HEK293 (cell line): ENCODE data around the gene COL5A1.

ENCODE experiments used
- CTCF ChIA-PET: fragments of 350-600 bp; formaldehyde crosslinking; extraction: SDS; loops from one replicate; lab custom pipeline; 2021; ENCODE audit warnings: antibody characterized with exemption; lab: Yijun Ruan, JAX
- POLR2A ChIA-PET: fragments of 300-600 bp; formaldehyde crosslinking; extraction: SDS; loops from one replicate; lab custom pipeline; 2020; ENCODE audit warnings: antibody characterized with exemption, inconsistent platforms; lab: Yijun Ruan, JAX
- H3K27ac ChIP-seq: fragments of 200-500 bp; sonication (Bioruptor generic); 2 replicates; pipeline ENCODE4 v1.5.1; 2014; ENCODE audit warnings: low read depth, low read length, control low read depth, inconsistent platforms; ENCODE audit errors: extremely low read depth
- H3K36me3 ChIP-seq, 2 experiments: fragments of 200-500 bp in 1 of 2; sonication (Bioruptor generic) in 1 of 2; 1 replicate in 1 of 2; 2 replicates in 1 of 2; pipeline ENCODE4 v1.5.1; 2014 to 2017; ENCODE audit warnings: inconsistent platforms in 2 of 2, low read length in 2 of 2; ENCODE audit not compliant: control insufficient read depth in 2 of 2, insufficient read depth in 1 of 2
- H3K4me1 ChIP-seq: fragments of 200-500 bp; sonication (Bioruptor generic); 2 replicates; pipeline ENCODE4 v1.5.1; 2014; ENCODE audit warnings: mild to moderate bottlenecking, low read length, inconsistent platforms; ENCODE audit not compliant: control insufficient read depth, insufficient read depth
- H3K4me3 ChIP-seq: 2 replicates; pipeline ENCODE4 v1.5.1; 2011; ENCODE audit warnings: low read depth, mild to moderate bottlenecking, control low read depth, low read length, moderate library complexity
- H3K9me3 ChIP-seq: fragments of 200-500 bp; sonication (Bioruptor generic); 2 replicates; pipeline ENCODE4 v1.5.1; 2014; ENCODE audit warnings: low read depth, low read length, inconsistent platforms; ENCODE audit not compliant: control insufficient read depth, insufficient read depth
- EGR2 ChIP-seq: fragments of 450-650 bp; formaldehyde crosslinking; IDR thresholded peaks from 2 replicates; pipeline ENCODE4 v1.5.1; 2016; ENCODE audit warnings: low read depth, missing biosample characterization, missing genetic modification characterization
- FEZF1 ChIP-seq: fragments of 450-650 bp; formaldehyde crosslinking; IDR thresholded peaks from 2 replicates; pipeline ENCODE4 v1.5.1; 2016; ENCODE audit warnings: missing biosample characterization, missing genetic modification characterization
- GFI1B ChIP-seq: fragments of 450-650 bp; formaldehyde crosslinking; IDR thresholded peaks from 2 replicates; pipeline ENCODE4 v1.5.1; 2016; ENCODE audit warnings: missing biosample characterization, missing genetic modification characterization
- HOXA7 ChIP-seq: sonication (generic); formaldehyde crosslinking; IDR thresholded peaks from 2 replicates; pipeline ENCODE4 v1.8.1; 2022; ENCODE audit warnings: missing genetic modification reagents, borderline replicate concordance
- HOXC10 ChIP-seq: sonication (generic); formaldehyde crosslinking; IDR thresholded peaks from 2 replicates; pipeline ENCODE4 v1.8.1; 2023; ENCODE audit warnings: mild to moderate bottlenecking, missing genetic modification reagents
- MYNN ChIP-seq: fragments of 450-650 bp; formaldehyde crosslinking; IDR thresholded peaks from 2 replicates; pipeline ENCODE4 v1.5.1; 2016; ENCODE audit warnings: missing biosample characterization, missing genetic modification characterization, borderline replicate concordance
- REPIN1 ChIP-seq: fragments of 450-650 bp; formaldehyde crosslinking; IDR thresholded peaks from 2 replicates; pipeline ENCODE4 v1.5.1; 2017; ENCODE audit warnings: missing biosample characterization, missing genetic modification characterization, low read depth
- SALL2 ChIP-seq: fragments of 450-650 bp; formaldehyde crosslinking; IDR thresholded peaks from 2 replicates; pipeline ENCODE4 v1.5.0; 2017; ENCODE audit warnings: missing biosample characterization, mild to moderate bottlenecking, missing genetic modification characterization, borderline replicate concordance
- SCRT1 ChIP-seq: fragments of 450-650 bp; formaldehyde crosslinking; IDR thresholded peaks from 2 replicates; pipeline ENCODE4 v1.5.1; 2016; ENCODE audit warnings: missing biosample characterization, missing genetic modification characterization, borderline replicate concordance
- SETDB1 ChIP-seq: IDR thresholded peaks from one replicate; pipeline ENCODE4 v1.6.1; 2017; ENCODE audit warnings: mild to moderate bottlenecking, low read length, moderate library complexity, mixed read lengths; ENCODE audit not compliant: insufficient read length
- SP7 ChIP-seq: fragments of 450-650 bp; formaldehyde crosslinking; IDR thresholded peaks from 2 replicates; pipeline ENCODE4 v1.5.1; 2016; ENCODE audit warnings: missing biosample characterization, missing genetic modification characterization
- WT1 ChIP-seq: fragments of 450-650 bp; formaldehyde crosslinking; IDR thresholded peaks from 2 replicates; pipeline ENCODE4 v1.5.1; 2016; ENCODE audit warnings: missing biosample characterization, missing genetic modification characterization
- ZIC2 ChIP-seq: fragments of 450-650 bp; formaldehyde crosslinking; IDR thresholded peaks from 2 replicates; pipeline ENCODE4 v1.5.1; 2016; ENCODE audit warnings: missing biosample characterization, missing genetic modification characterization
- ZNF140 ChIP-seq: fragments of 450-650 bp; formaldehyde crosslinking; IDR thresholded peaks from 2 replicates; pipeline ENCODE4 v1.5.1; 2016; ENCODE audit warnings: missing biosample characterization, missing genetic modification characterization
- ZNF157 ChIP-seq: fragments of 450-650 bp; formaldehyde crosslinking; IDR thresholded peaks from 2 replicates; pipeline ENCODE4 v1.5.1; 2016; ENCODE audit warnings: missing biosample characterization, missing genetic modification characterization
- ZNF221 ChIP-seq: fragments of 450-650 bp; formaldehyde crosslinking; IDR thresholded peaks from 2 replicates; pipeline ENCODE4 v1.5.1; 2017; ENCODE audit warnings: missing biosample characterization, missing genetic modification characterization, borderline replicate concordance
- ZNF501 ChIP-seq: fragments of 450-650 bp; formaldehyde crosslinking; IDR thresholded peaks from 2 replicates; pipeline ENCODE4 v1.5.1; 2016; ENCODE audit warnings: missing biosample characterization, missing genetic modification characterization
- ZNF510 ChIP-seq: fragments of 450-650 bp; formaldehyde crosslinking; IDR thresholded peaks from 2 replicates; pipeline ENCODE4 v1.5.1; 2018; ENCODE audit warnings: mild to moderate bottlenecking, missing genetic modification characterization, missing biosample characterization; ENCODE audit not compliant: insufficient replicate concordance
- ZNF530 ChIP-seq: fragments of 450-650 bp; formaldehyde crosslinking; IDR thresholded peaks from 2 replicates; pipeline ENCODE4 v1.5.1; 2016; ENCODE audit warnings: low read depth, missing biosample characterization, missing genetic modification characterization
- ZNF658 ChIP-seq: fragments of 450-650 bp; formaldehyde crosslinking; IDR thresholded peaks from 2 replicates; pipeline ENCODE4; 2016; ENCODE audit warnings: missing biosample characterization, missing genetic modification characterization
- TF ChIP-seq, protein P1 (sequence below): sonication (generic); formaldehyde crosslinking; IDR thresholded peaks from 2 replicates; pipeline ENCODE4 v1.8.1; 2022; ENCODE audit warnings: mild to moderate bottlenecking, moderate library complexity, missing genetic modification reagents
- TF ChIP-seq, protein P2 (sequence below): fragments of 450-650 bp; formaldehyde crosslinking; IDR thresholded peaks from 2 replicates; pipeline ENCODE4 v1.5.1; 2016; ENCODE audit warnings: missing biosample characterization, missing genetic modification characterization
- TF ChIP-seq, protein P3 (sequence below): fragments of 450-650 bp; formaldehyde crosslinking; IDR thresholded peaks from 2 replicates; pipeline ENCODE4 v1.5.1; 2017; ENCODE audit warnings: missing biosample characterization, missing genetic modification characterization
- TF ChIP-seq, protein P4 (sequence below): fragments of 450-650 bp; formaldehyde crosslinking; IDR thresholded peaks from 2 replicates; pipeline ENCODE4 v1.5.1; 2016; ENCODE audit warnings: missing biosample characterization, missing genetic modification characterization, low read depth

COL5A1 gene

DNA sequence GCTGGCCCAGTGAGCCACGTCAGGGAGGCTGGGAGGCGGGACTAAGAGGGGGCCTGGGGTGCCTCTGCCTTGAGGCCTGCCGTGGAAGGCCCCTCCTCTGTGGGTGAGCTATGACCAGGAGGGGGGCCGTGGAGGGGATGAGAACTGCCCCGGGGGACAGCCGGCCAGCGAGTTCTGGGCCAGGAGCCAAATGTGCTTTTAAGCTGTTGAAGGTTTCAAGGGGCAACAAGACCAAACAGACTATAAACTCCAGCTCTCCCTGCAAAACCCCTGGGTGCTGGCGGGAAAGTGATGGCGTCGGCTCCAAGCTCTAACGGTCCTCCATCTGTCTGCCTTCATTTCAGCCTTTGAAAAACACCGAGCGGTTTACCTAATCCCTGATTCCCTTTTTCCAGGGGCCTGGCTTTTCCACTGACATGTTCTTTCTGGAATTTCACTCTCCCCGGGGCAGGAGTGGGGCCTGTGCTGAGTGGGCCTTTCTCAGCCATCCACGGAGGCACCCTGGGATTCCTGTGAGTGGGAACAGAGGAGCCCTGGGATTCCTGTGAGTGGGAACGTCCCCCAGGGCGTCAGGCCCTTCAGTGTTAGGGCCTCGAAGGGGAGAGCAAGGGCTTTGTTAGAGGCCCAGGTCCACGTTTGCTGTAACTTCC, 65.6 kb downstream of the COL5A1 start (continued):
- TF ChIP-seq, protein P1, sequence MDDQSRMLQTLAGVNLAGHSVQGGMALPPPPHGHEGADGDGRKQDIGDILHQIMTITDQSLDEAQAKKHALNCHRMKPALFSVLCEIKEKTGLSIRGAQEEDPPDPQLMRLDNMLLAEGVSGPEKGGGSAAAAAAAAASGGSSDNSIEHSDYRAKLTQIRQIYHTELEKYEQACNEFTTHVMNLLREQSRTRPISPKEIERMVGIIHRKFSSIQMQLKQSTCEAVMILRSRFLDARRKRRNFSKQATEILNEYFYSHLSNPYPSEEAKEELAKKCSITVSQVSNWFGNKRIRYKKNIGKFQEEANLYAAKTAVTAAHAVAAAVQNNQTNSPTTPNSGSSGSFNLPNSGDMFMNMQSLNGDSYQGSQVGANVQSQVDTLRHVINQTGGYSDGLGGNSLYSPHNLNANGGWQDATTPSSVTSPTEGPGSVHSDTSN (CRISPR knock-in tag), result no peak
- TF ChIP-seq REPIN1 (tag by site-specific recombination) (no peak), MYNN (peak; percentile 68; the same call in 1 of the 2 replicates), ZNF157 (tag by site-specific recombination) (no peak)

DNA sequence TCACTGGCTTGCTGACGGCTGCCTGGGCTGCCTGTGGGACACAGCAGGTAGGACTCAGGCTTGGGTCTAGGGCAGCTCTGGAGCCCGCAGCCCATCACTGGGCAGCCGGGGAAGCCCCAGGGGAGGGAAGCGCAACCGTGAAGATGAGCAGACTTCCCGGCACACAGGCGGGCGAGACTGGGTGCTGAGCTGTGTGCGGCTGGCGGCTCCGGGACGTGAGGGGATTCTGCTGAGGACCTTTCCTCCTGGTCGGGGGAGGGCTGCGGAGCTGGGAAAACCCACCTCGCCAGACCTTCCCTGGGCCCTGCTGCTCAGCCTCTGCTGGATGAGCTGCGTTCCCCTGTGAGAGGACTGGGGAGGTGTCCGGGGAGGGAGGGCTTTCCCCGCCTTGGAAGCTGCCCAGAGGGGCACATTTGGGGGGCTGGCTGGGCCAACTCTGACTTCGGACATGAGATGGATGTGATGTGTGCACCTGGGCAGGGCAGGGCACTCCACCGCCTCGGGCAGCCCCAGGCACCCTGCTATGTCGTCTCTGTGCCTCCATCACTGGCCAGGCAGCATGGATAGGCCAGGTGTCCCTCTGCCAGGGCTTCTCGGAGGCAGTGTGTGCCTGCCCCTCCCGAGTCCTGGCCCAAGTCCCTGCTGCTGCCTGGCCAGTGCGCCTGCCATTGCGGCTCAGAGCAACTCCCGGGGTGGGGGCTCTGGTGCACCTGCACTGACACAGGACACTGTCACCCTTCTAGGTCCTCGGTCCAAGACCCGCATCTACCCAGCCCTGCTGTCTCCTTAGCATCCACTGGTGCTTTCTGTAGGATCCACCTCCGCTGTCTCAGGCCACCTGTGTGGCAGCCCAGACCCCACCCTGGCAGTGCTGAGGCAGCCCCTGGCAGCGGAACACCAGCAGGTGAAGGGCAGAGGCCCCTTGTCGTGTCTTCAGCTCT, 66.4 kb downstream of the COL5A1 start:
- CTCF ChIA-PET, result interaction anchor here (1.4 to 3.3 kb wide), 4 partner anchors 11 to 259 kb away, joined by 4 to 26 read pairs (median 17); no protein-coding TSS in a partner anchor
- H3K27ac ChIP-seq, result peak overlapping the region; percentile 55
- POLR2A ChIA-PET, result interaction anchor here (0.9 to 3.1 kb wide), 4 partner anchors 11 to 252 kb away, joined by 3 to 17 read pairs (median 4); no protein-coding TSS in a partner anchor
- no peak overlapping the region for H3K4me3 ChIP-seq
- H3K4me1 ChIP-seq, result peaks cover 5% of the 10 kb centered on the region; the same call in 1 of the 2 replicates
- no peaks in the 10 kb centered on the region for H3K36me3 ChIP-seq
- H3K9me3 ChIP-seq, result no peaks in the 10 kb centered on the region
- TF ChIP-seq ZNF221 (tag by site-specific recombination) (no peak), HOXC10 (CRISPR knock-in tag) (0 out of 2 replicates have a peak, but pooled peaks have one; percentile 42)
- TF ChIP-seq, all 188 proteins: peak for 1

DNA sequence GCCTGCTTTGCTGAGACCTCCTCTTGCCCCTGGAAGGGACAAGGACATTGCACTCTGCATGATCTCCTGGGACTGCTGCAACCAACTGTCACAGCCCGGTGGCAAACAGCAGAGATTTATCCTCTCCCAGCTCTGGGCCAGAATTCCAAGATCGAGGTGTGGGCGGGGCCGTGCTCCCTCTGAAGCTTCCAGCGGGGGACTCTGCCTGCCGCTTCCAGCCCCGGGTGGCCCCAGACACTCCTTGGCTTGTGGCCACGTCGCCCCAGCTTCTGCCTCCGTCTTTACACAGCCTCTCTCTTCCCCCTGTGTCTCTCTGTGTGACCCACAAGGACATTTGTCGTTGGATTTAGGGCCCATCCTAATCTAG, 67.1 kb downstream of the COL5A1 start:
- CTCF ChIA-PET, result interaction anchor here (0.6 to 3.3 kb wide), 3 partner anchors 30 to 282 kb away, joined by 3 to 26 read pairs (median 4); no protein-coding TSS in a partner anchor
- POLR2A ChIA-PET, result interaction anchor here (0.6 to 3.1 kb wide), 2 partner anchors 26 to 193 kb away, joined by 6 to 17 read pairs; no protein-coding TSS in a partner anchor
- peaks cover 5% of the 10 kb centered on the region; the same call in 1 of the 2 replicates for H3K4me1 ChIP-seq
- H3K36me3 ChIP-seq, result no peaks in the 10 kb centered on the region
- no peaks in the 10 kb centered on the region for H3K9me3 ChIP-seq
- no peak overlapping the region for H3K27ac ChIP-seq
- no peak overlapping the region for H3K4me3 ChIP-seq
- no peak for TF ChIP-seq ZNF140 (tag by site-specific recombination)
- TF ChIP-seq ZNF658, result no peak
- TF ChIP-seq EGR2 (tag by site-specific recombination), result 0 out of 2 replicates have a peak, but pooled peaks have one; percentile 8
- TF ChIP-seq GFI1B (tag by site-specific recombination), result no peak
- TF ChIP-seq, protein P2, sequence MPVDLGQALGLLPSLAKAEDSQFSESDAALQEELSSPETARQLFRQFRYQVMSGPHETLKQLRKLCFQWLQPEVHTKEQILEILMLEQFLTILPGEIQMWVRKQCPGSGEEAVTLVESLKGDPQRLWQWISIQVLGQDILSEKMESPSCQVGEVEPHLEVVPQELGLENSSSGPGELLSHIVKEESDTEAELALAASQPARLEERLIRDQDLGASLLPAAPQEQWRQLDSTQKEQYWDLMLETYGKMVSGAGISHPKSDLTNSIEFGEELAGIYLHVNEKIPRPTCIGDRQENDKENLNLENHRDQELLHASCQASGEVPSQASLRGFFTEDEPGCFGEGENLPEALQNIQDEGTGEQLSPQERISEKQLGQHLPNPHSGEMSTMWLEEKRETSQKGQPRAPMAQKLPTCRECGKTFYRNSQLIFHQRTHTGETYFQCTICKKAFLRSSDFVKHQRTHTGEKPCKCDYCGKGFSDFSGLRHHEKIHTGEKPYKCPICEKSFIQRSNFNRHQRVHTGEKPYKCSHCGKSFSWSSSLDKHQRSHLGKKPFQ, result no peak
- TF ChIP-seq HOXA7 (CRISPR knock-in tag), result no peak
- no peak for TF ChIP-seq SALL2 (tag by site-specific recombination)
- TF ChIP-seq, protein P3, sequence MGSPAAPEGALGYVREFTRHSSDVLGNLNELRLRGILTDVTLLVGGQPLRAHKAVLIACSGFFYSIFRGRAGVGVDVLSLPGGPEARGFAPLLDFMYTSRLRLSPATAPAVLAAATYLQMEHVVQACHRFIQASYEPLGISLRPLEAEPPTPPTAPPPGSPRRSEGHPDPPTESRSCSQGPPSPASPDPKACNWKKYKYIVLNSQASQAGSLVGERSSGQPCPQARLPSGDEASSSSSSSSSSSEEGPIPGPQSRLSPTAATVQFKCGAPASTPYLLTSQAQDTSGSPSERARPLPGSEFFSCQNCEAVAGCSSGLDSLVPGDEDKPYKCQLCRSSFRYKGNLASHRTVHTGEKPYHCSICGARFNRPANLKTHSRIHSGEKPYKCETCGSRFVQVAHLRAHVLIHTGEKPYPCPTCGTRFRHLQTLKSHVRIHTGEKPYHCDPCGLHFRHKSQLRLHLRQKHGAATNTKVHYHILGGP (tag by site-specific recombination), result no peak
- no peak for TF ChIP-seq SETDB1
- no peak for TF ChIP-seq SP7
- no peak for TF ChIP-seq ZNF510
- no peak for TF ChIP-seq ZNF501 (tag by site-specific recombination)
- TF ChIP-seq SCRT1 (tag by site-specific recombination), result no peak
- TF ChIP-seq ZNF530, result no peak
- TF ChIP-seq, protein P1 (CRISPR knock-in tag), result no peak
- no peak for TF ChIP-seq FEZF1
- peak; percentile 65 for TF ChIP-seq ZIC2
- TF ChIP-seq WT1, result no peak
- TF ChIP-seq, protein P4, sequence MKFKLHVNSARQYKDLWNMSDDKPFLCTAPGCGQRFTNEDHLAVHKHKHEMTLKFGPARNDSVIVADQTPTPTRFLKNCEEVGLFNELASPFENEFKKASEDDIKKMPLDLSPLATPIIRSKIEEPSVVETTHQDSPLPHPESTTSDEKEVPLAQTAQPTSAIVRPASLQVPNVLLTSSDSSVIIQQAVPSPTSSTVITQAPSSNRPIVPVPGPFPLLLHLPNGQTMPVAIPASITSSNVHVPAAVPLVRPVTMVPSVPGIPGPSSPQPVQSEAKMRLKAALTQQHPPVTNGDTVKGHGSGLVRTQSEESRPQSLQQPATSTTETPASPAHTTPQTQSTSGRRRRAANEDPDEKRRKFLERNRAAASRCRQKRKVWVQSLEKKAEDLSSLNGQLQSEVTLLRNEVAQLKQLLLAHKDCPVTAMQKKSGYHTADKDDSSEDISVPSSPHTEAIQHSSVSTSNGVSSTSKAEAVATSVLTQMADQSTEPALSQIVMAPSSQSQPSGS (tag by site-specific recombination), result no peak
